ENCODE results near the gene TAF9B.
"Not testable (repeated sequence)": the region's sequence is repeated elsewhere in the genome, so short reads cannot be mapped to it uniquely, and the experiment has no call there.

TAF9B gene

GRCh38 chrX:78139160-78140123 lies at the start of gene TAF9B:
TSS of gene TAF9B (minus strand) at chrX:78139650. CDS start at chrX:78139611, 39 bp downstream.
- TF ChIP-seq CTCF (IDR thresholded peaks at IDR 0.05; ENCODE audit: low read depth, low read length), result no peak
- DNase-seq (ENCODE audit: low read depth, low spot score), result peak; percentile 80
- in situ Hi-C loops (cut with HindIII; ENCODE audit: low sequenced_read_pairs), result no loop called here
- H3K4me3 ChIP-seq (ENCODE audit: low read depth, low read length), result peak within 1 kb of the TSS; percentile 75

- no peak for DNase-seq (ENCODE audit: low read depth, low spot score)
- in situ Hi-C loops (cut with HindIII; ENCODE audit: low sequenced_read_pairs), result no loop called here
- TF ChIP-seq CTCF (IDR thresholded peaks at IDR 0.05; ENCODE audit: low read depth, low read length), result no peak
- no peak overlapping the region for H3K4me3 ChIP-seq (ENCODE audit: low read depth, low read length)
Measured at GRCh38 chrX:78182881-78183280, 43.4 kb upstream of the TAF9B start.

GRCh38 chrX:78181307-78181706 lies 41.9 kb upstream of the TAF9B start:
- no peak overlapping the region for H3K4me3 ChIP-seq (ENCODE audit: low read depth, low read length)
- in situ Hi-C loops (cut with HindIII; ENCODE audit: low sequenced_read_pairs), result no loop called here
- DNase-seq (ENCODE audit: low read depth, low spot score), result no peak

GRCh38 chrX:78168065-78168464 lies 28.6 kb upstream of the TAF9B start:
- no peak for TF ChIP-seq CTCF (IDR thresholded peaks at IDR 0.05; ENCODE audit: low read depth, low read length)
- in situ Hi-C loops (cut with HindIII; ENCODE audit: low sequenced_read_pairs), result no loop called here
- no peak for DNase-seq (ENCODE audit: low read depth, low spot score)
- H3K4me3 ChIP-seq (ENCODE audit: low read depth, low read length), result no peak overlapping the region

More at GRCh38 chrX:78181307-78181706, 41.9 kb upstream of the TAF9B start:
- no peak for TF ChIP-seq CTCF (IDR thresholded peaks at IDR 0.05; ENCODE audit: low read depth, low read length)

GRCh38 chrX:78165425-78165824 lies 26.0 kb upstream of the TAF9B start:
- in situ Hi-C loops (cut with HindIII; ENCODE audit: low sequenced_read_pairs), result no loop called here
- no peak overlapping the region for H3K4me3 ChIP-seq (ENCODE audit: low read depth, low read length)
- TF ChIP-seq CTCF (IDR thresholded peaks at IDR 0.05; ENCODE audit: low read depth, low read length), result no peak
- DNase-seq (ENCODE audit: low read depth, low spot score), result no peak

- in situ Hi-C loops (cut with HindIII; ENCODE audit: low sequenced_read_pairs); H3K4me3 ChIP-seq (ENCODE audit: low read depth, low read length); DNase-seq (ENCODE audit: low read depth, low spot score): not testable (repeated sequence)
Measured at GRCh38 chrX:78163175-78163574, 23.7 kb upstream of the TAF9B start.

GRCh38 chrX:78160711-78161110 lies 21.3 kb upstream of the TAF9B start:
- DNase-seq (ENCODE audit: low read depth, low spot score), result not testable (repeated sequence)

GRCh38 chrX:78157846-78158245 lies 18.4 kb upstream of the TAF9B start:
- H3K4me3 ChIP-seq (ENCODE audit: low read depth, low read length); in situ Hi-C loops (cut with HindIII; ENCODE audit: low sequenced_read_pairs); DNase-seq (ENCODE audit: low read depth, low spot score): not testable (repeated sequence)

More at GRCh38 chrX:78160711-78161110, 21.3 kb upstream of the TAF9B start:
- in situ Hi-C loops (cut with HindIII; ENCODE audit: low sequenced_read_pairs); H3K4me3 ChIP-seq (ENCODE audit: low read depth, low read length): not testable (repeated sequence)

- H3K4me3 ChIP-seq (ENCODE audit: low read depth, low read length); DNase-seq (ENCODE audit: low read depth, low spot score); in situ Hi-C loops (cut with HindIII; ENCODE audit: low sequenced_read_pairs): not testable (repeated sequence)
Measured at GRCh38 chrX:78157373-78157772, 17.9 kb upstream of the TAF9B start.

- DNase-seq (ENCODE audit: low read depth, low spot score); in situ Hi-C loops (cut with HindIII; ENCODE audit: low sequenced_read_pairs); H3K4me3 ChIP-seq (ENCODE audit: low read depth, low read length): not testable (repeated sequence)
Measured at GRCh38 chrX:78147002-78147540, 7.6 kb upstream of the TAF9B start.

Measured in astrocyte of the spinal cord (primary cell).